Liver (tissue), 9 donors: ENCODE results near the gene GMDS. TPM values are rescaled to one million over a fixed set of nuclear protein-coding genes. Genes with fewer than 3 reads are reported as not detected.

ENCODE experiments used
- DNase-seq: peaks from one replicate; pipeline ENCODE4 v3.0.0-alpha.2; 2017; ENCODE audit warnings: low spot score
- H3K27ac ChIP-seq, 2 donors: one replicate each; pipeline ENCODE4 v1.7.0; 2013; ENCODE audit warnings: inconsistent platforms in 2 of 2, low read length in 2 of 2, control low read depth in 1 of 2, low read depth in 1 of 2, mild to moderate bottlenecking in 1 of 2
- H3K27me3 ChIP-seq, 4 donors: one replicate each; pipeline versions ENCODE4 v1.6.1 to v1.7.0; 2013; ENCODE audit warnings: low read length in 3 of 4, inconsistent platforms in 1 of 4, mild to moderate bottlenecking in 1 of 4, moderate library complexity in 1 of 4; ENCODE audit not compliant: control insufficient read depth in 4 of 4, insufficient read depth in 4 of 4
- H3K36me3 ChIP-seq, 4 donors: one replicate each; pipeline versions ENCODE4 v1.6.1 to v1.7.0; 2013; ENCODE audit warnings: low read length in 3 of 4, mild to moderate bottlenecking in 3 of 4, low read depth in 1 of 4, moderate library complexity in 1 of 4; ENCODE audit not compliant: control insufficient read depth in 4 of 4, insufficient read depth in 3 of 4
- H3K4me1 ChIP-seq, 4 donors: one replicate each; pipeline versions ENCODE4 v1.6.1 to v1.7.0; 2013; ENCODE audit warnings: low read length in 3 of 4, mild to moderate bottlenecking in 3 of 4, moderate library complexity in 1 of 4; ENCODE audit not compliant: control insufficient read depth in 4 of 4, insufficient read depth in 4 of 4
- H3K4me3 ChIP-seq, 3 donors: one replicate each; pipeline versions ENCODE4 v1.6.1 to v1.7.0; 2013; ENCODE audit warnings: low read length in 3 of 3, control low read depth in 1 of 3, low read depth in 1 of 3, mild to moderate bottlenecking in 1 of 3
- H3K9ac ChIP-seq, 2 donors: one replicate each; pipeline ENCODE4 v1.7.0; 2013; ENCODE audit warnings: low read length in 2 of 2, mild to moderate bottlenecking in 2 of 2, moderate library complexity in 2 of 2, control low read depth in 1 of 2, low read depth in 1 of 2
- H3K9me3 ChIP-seq, 4 donors: one replicate each; pipeline versions ENCODE4 v1.6.1 to v1.7.0; 2013; ENCODE audit warnings: low read length in 3 of 4; ENCODE audit not compliant: control insufficient read depth in 4 of 4
- EGR1 ChIP-seq, 2 donors: IDR thresholded peaks; 2 replicates each; pipeline ENCODE4 v1.6.1; 2016 to 2018; ENCODE audit warnings: antibody characterized with exemption in 2 of 2, low read depth in 2 of 2
- FOXA1 ChIP-seq: IDR thresholded peaks from 2 replicates; pipeline ENCODE4 v1.6.1; 2016; ENCODE audit warnings: antibody characterized with exemption
- FOXA2 ChIP-seq: IDR thresholded peaks from 2 replicates; pipeline ENCODE4 v1.6.1; 2016; ENCODE audit warnings: antibody characterized with exemption
- GABPA ChIP-seq, 2 donors: IDR thresholded peaks in 1 of 2; conservative IDR thresholded peaks in 1 of 2; 2 replicates each; pipeline ENCODE4 v1.6.1; 2016; ENCODE audit warnings: antibody characterized with exemption in 2 of 2, mild to moderate bottlenecking in 1 of 2, moderate library complexity in 1 of 2
- HNF4A ChIP-seq, 2 donors: conservative IDR thresholded peaks; 2 replicates each; pipeline ENCODE4 v1.6.1; 2016; ENCODE audit warnings: antibody characterized with exemption in 2 of 2, mild to moderate bottlenecking in 2 of 2
- HNF4G ChIP-seq: IDR thresholded peaks from 2 replicates; pipeline ENCODE4 v1.6.1; 2016; ENCODE audit warnings: antibody characterized with exemption
- JUND ChIP-seq, 2 donors: IDR thresholded peaks; 2 replicates each; pipeline ENCODE4 v1.6.1; 2016; ENCODE audit warnings: antibody characterized with exemption in 2 of 2
- NR2F2 ChIP-seq: IDR thresholded peaks from 2 replicates; pipeline ENCODE4 v1.6.1; 2016; ENCODE audit warnings: antibody characterized with exemption
- RAD21 ChIP-seq, 2 donors: IDR thresholded peaks; 2 replicates each; pipeline ENCODE4 v1.6.1; 2016; ENCODE audit warnings: antibody characterized with exemption in 2 of 2, mild to moderate bottlenecking in 2 of 2
- RXRA ChIP-seq, 2 donors: IDR thresholded peaks; 2 replicates each; pipeline ENCODE4 v1.6.1; 2017 to 2018; ENCODE audit warnings: antibody characterized with exemption in 2 of 2, mild to moderate bottlenecking in 1 of 2
- SP1 ChIP-seq: IDR thresholded peaks from 2 replicates; pipeline ENCODE4 v1.6.1; 2018; ENCODE audit warnings: antibody characterized with exemption, mild to moderate bottlenecking
- TAF1 ChIP-seq: conservative IDR thresholded peaks from 2 replicates; pipeline ENCODE4 v1.6.1; 2016; ENCODE audit warnings: antibody characterized with exemption, mild to moderate bottlenecking
- YY1 ChIP-seq: IDR thresholded peaks from 2 replicates; pipeline ENCODE4 v1.6.1; 2016; ENCODE audit warnings: antibody characterized with exemption, mild to moderate bottlenecking
- WGBS: extraction: QIAGEN DNeasy Blood & Tissue Kit; methylation state at CpG from one replicate; pipeline ENCODE4 v1.1.7; 2013; 5-methylcytosine and 5-hydroxymethylcytosine counted together
- polyA plus RNA-seq, 2 donors: library from polyadenylated mRNA; stranded (reverse) in 1 of 2; unstranded in 1 of 2; fragments of 200-250 nt in 1 of 2; fragments of >200 nt in 1 of 2; fragmentation: Nextera tagmentation in 1 of 2; extraction: Ambion mirVana in 1 of 2; gene quantifications; one replicate each; pipeline versions ENCODE4 v1.2.1 to v1.2.3, GENCODE V29; 2013 to 2015
- total RNA-seq, 2 donors: library from RNA; depleted of rRNA; stranded (reverse); fragments of >200 nt; gene quantifications; one replicate each; pipeline ENCODE4 v1.2.3, GENCODE V29; 2014
- TF ChIP-seq, protein P1 (sequence below): fragments of 150-350 bp; IDR thresholded peaks from 2 replicates; pipeline ENCODE4 v1.5.1; 2017; ENCODE audit warnings: improper control_type of control experiment, low read depth, low read length; ENCODE audit not compliant: missing input control
- TF ChIP-seq, protein P2 (sequence below): IDR thresholded peaks from 2 replicates; pipeline ENCODE4 v1.6.1; 2016; ENCODE audit warnings: antibody characterized with exemption
- TF ChIP-seq, protein P3 (sequence below): IDR thresholded peaks from 2 replicates; pipeline ENCODE4 v1.6.1; 2016; ENCODE audit warnings: antibody characterized with exemption, mild to moderate bottlenecking
- TF ChIP-seq, protein P4 (sequence below): IDR thresholded peaks from 2 replicates; pipeline ENCODE4 v1.6.1; 2016; ENCODE audit warnings: antibody characterized with exemption
- TF ChIP-seq, protein P5 (sequence below): IDR thresholded peaks from 2 replicates; pipeline ENCODE4 v1.6.1; 2016; ENCODE audit warnings: antibody characterized with exemption
- donor health status: healthy.
- donor health status: healthy.
- donor health status: healthy.
- donor health status: healthy.
- donor health status: healthy.

GMDS gene
- total and polyA plus RNA-seq, 4 donors = 3.5 to 15.6 (median 13.0) TPM

DNA sequence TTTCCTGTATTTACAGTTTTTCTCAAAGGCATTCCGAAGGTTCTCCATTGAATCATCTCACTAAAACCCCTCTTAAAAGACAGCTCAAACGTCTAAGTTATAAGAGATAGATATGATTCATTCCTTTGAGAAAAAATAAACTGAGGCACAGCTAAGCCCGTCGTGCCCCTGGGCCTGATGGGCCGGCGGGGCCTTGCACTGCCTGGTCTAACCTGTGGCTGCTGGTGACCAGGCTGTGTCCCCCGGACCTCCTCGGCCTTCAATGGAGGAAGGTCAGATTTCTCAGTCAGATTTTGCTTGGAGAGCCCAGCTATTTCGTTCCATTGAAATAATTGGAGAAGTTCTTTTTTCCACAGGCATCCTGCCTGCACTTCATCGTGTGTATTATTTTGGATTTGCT lies 647.0 kb downstream of the GMDS start:
- Histone ChIP-seq H3K9me3 (no peaks in the 10 kb centered on the region), H3K9ac (no peak overlapping the region), H3K36me3 (no peaks in the 10 kb centered on the region), H3K4me3 (no peak overlapping the region), H3K4me1 (peaks cover 0 to 7% (median 1%) of the 10 kb centered on the region in 4 donors), H3K27ac (no peak overlapping the region), H3K27me3 (peaks cover 0 to 12% (median 8%) of the 10 kb centered on the region in 4 donors)
- 74% methylated on average over 10 of the region's 10 CpGs for WGBS
- no peak for DNase-seq
- TF ChIP-seq RXRA (IDR thresholded peaks at IDR 0.05) (no peak), GABPA (IDR thresholded peaks at IDR 0.05 in 1 of 2, conservative IDR thresholded peaks at IDR 0.05 in 1 of 2) (no peak), FOXA2 (no peak), TAF1 (no peak), JUND (IDR thresholded peaks at IDR 0.05) (no peak), RAD21 (IDR thresholded peaks at IDR 0.05) (no peak), SP1 (no peak), HNF4A (conservative IDR thresholded peaks at IDR 0.05) (no peak), EGR1 (IDR thresholded peaks at IDR 0.05; ENCODE audit: low read depth in 2 of 2) (no peak), NR2F2 (no peak), HNF4G (no peak), FOXA1 (no peak), YY1 (no peak)
- TF ChIP-seq, protein P1, sequence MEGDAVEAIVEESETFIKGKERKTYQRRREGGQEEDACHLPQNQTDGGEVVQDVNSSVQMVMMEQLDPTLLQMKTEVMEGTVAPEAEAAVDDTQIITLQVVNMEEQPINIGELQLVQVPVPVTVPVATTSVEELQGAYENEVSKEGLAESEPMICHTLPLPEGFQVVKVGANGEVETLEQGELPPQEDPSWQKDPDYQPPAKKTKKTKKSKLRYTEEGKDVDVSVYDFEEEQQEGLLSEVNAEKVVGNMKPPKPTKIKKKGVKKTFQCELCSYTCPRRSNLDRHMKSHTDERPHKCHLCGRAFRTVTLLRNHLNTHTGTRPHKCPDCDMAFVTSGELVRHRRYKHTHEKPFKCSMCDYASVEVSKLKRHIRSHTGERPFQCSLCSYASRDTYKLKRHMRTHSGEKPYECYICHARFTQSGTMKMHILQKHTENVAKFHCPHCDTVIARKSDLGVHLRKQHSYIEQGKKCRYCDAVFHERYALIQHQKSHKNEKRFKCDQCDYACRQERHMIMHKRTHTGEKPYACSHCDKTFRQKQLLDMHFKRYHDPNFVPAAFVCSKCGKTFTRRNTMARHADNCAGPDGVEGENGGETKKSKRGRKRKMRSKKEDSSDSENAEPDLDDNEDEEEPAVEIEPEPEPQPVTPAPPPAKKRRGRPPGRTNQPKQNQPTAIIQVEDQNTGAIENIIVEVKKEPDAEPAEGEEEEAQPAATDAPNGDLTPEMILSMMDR = no peak
- TF ChIP-seq, protein P2, sequence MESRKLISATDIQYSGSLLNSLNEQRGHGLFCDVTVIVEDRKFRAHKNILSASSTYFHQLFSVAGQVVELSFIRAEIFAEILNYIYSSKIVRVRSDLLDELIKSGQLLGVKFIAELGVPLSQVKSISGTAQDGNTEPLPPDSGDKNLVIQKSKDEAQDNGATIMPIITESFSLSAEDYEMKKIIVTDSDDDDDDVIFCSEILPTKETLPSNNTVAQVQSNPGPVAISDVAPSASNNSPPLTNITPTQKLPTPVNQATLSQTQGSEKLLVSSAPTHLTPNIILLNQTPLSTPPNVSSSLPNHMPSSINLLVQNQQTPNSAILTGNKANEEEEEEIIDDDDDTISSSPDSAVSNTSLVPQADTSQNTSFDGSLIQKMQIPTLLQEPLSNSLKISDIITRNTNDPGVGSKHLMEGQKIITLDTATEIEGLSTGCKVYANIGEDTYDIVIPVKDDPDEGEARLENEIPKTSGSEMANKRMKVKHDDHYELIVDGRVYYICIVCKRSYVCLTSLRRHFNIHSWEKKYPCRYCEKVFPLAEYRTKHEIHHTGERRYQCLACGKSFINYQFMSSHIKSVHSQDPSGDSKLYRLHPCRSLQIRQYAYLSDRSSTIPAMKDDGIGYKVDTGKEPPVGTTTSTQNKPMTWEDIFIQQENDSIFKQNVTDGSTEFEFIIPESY = no peak
- TF ChIP-seq, protein P3, sequence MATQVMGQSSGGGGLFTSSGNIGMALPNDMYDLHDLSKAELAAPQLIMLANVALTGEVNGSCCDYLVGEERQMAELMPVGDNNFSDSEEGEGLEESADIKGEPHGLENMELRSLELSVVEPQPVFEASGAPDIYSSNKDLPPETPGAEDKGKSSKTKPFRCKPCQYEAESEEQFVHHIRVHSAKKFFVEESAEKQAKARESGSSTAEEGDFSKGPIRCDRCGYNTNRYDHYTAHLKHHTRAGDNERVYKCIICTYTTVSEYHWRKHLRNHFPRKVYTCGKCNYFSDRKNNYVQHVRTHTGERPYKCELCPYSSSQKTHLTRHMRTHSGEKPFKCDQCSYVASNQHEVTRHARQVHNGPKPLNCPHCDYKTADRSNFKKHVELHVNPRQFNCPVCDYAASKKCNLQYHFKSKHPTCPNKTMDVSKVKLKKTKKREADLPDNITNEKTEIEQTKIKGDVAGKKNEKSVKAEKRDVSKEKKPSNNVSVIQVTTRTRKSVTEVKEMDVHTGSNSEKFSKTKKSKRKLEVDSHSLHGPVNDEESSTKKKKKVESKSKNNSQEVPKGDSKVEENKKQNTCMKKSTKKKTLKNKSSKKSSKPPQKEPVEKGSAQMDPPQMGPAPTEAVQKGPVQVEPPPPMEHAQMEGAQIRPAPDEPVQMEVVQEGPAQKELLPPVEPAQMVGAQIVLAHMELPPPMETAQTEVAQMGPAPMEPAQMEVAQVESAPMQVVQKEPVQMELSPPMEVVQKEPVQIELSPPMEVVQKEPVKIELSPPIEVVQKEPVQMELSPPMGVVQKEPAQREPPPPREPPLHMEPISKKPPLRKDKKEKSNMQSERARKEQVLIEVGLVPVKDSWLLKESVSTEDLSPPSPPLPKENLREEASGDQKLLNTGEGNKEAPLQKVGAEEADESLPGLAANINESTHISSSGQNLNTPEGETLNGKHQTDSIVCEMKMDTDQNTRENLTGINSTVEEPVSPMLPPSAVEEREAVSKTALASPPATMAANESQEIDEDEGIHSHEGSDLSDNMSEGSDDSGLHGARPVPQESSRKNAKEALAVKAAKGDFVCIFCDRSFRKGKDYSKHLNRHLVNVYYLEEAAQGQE = no peak
- TF ChIP-seq, protein P4, sequence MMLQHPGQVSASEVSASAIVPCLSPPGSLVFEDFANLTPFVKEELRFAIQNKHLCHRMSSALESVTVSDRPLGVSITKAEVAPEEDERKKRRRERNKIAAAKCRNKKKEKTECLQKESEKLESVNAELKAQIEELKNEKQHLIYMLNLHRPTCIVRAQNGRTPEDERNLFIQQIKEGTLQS = no peak
- TF ChIP-seq, protein P5, sequence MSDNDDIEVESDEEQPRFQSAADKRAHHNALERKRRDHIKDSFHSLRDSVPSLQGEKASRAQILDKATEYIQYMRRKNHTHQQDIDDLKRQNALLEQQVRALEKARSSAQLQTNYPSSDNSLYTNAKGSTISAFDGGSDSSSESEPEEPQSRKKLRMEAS = no peak
